Measurements from ENCODE around the gene SATB1.
"Not testable (repeated sequence)": the region's sequence is repeated elsewhere in the genome, so short reads cannot be mapped to it uniquely, and the experiment has no call there.

The SATB1 gene

GRCh38 chr3:18351823-18352744, 73.1 kb downstream of the SATB1 start:
- no peak for DNase-seq (ENCODE audit: low read depth)

- DNase-seq (ENCODE audit: low read depth): no peak
These were observed 74.0 kb downstream of the SATB1 start for GRCh38 chr3:18351069-18351628.

- DNase-seq (ENCODE audit: low read depth): no peak
These were observed 75.8 kb downstream of the SATB1 start for GRCh38 chr3:18349197-18349798.

- DNase-seq (ENCODE audit: low read depth): no peak
These were observed 79.0 kb downstream of the SATB1 start for GRCh38 chr3:18346097-18346496.

- DNase-seq (ENCODE audit: low read depth): no peak
These were observed 80.1 kb downstream of the SATB1 start for GRCh38 chr3:18345015-18345367.

GRCh38 chr3:18344306-18345014, 80.7 kb downstream of the SATB1 start:
- no peak for DNase-seq (ENCODE audit: low read depth)

GRCh38 chr3:18343809-18344208, 81.3 kb downstream of the SATB1 start:
- no peak for DNase-seq (ENCODE audit: low read depth)

GRCh38 chr3:18338827-18339514, 86.2 kb downstream of the SATB1 start:
- no peak for DNase-seq (ENCODE audit: low read depth)

- DNase-seq (ENCODE audit: low read depth): no peak
These were observed 87.9 kb downstream of the SATB1 start for GRCh38 chr3:18337231-18337630.

- no peak for DNase-seq (ENCODE audit: low read depth)
These were observed 90.1 kb downstream of the SATB1 start for GRCh38 chr3:18334837-18335601.

GRCh38 chr3:18330772-18331441, 94.2 kb downstream of the SATB1 start:
- DNase-seq (ENCODE audit: low read depth): not testable (repeated sequence)

- no peak for DNase-seq (ENCODE audit: low read depth)
These were observed 117.0 kb downstream of the SATB1 start for GRCh38 chr3:18308096-18308650.

- no peak for DNase-seq (ENCODE audit: low read depth)
These were observed 117.6 kb downstream of the SATB1 start for GRCh38 chr3:18307529-18307928.

GRCh38 chr3:18302517-18302916, 122.6 kb downstream of the SATB1 start:
- no peak for DNase-seq (ENCODE audit: low read depth)

GRCh38 chr3:18301781-18302180, 123.4 kb downstream of the SATB1 start:
- no peak for DNase-seq (ENCODE audit: low read depth)

GRCh38 chr3:18300916-18301315, 124.2 kb downstream of the SATB1 start:
- DNase-seq (ENCODE audit: low read depth): no peak

GRCh38 chr3:18297126-18297525, 128.0 kb downstream of the SATB1 start:
- DNase-seq (ENCODE audit: low read depth): no peak
